Hepatocyte (in vitro differentiated cells): ENCODE measurements around the gene ACKR4.

Experiments used
- CTCF ChIP-seq: fragments of 200-600 bp; sonication (generic); IDR thresholded peaks from 2 replicates; pipeline ENCODE4 v1.5.1; 2016; ENCODE audit warnings: antibody characterized with exemption, mild to moderate bottlenecking; ENCODE audit not compliant: poor library complexity
- EZH2 ChIP-seq: fragments of 200-600 bp; sonication (generic); IDR thresholded peaks from 2 replicates; pipeline ENCODE4 v1.6.1; 2016; ENCODE audit warnings: antibody characterized with exemption, mild to moderate bottlenecking, borderline replicate concordance

DNA sequence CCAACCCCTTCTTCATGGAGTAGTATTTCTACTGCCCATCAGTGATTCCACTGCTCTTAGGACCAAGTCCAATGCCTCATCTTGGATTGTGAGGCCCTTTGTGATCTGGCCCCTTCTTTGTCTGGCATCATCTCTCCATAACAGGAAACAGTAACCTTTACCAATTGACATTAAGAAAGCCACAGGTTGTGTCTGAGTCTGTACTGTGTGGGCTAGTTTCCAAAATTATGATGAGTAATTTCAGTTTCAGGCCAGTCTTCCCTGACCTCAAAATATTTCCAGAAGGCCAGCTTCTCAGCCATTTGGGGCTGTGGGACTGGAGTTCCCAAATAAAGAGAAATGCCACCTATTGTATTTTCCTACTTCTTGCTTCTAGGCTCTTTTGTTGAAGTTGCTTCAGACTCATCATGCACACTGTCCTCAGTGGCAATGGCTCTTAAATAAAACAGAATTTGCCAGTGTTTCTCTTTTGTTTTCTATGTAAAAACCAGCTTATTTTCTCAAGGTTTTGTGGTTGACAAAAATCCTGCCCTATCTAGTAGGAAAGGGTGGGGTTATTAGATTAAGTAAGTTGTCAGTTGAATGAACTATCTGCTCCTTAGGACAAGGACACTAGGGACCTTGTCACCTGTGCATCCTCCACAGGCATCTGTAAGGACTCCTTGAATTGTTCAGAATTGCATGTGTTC lies 47.0 kb upstream of the ACKR4 start:
- no peak for TF ChIP-seq EZH2
- no peak for TF ChIP-seq CTCF
